HG03469 (cell line): ENCODE data around the gene ABCC10.
"Not testable (repeated sequence)": the region's sequence is repeated elsewhere in the genome, so short reads cannot be mapped to it uniquely, and the experiment has no call there.

ENCODE experiments used
- ATAC-seq: cut with Tn5 transposase; IDR thresholded peaks from one replicate; pipeline ENCODE4 v1.9.1; 2021; ENCODE audit warnings: mild to moderate bottlenecking, moderate library complexity, moderate number of reproducible peaks; ENCODE audit not compliant: unreplicated experiment

Gene ABCC10

DNA sequence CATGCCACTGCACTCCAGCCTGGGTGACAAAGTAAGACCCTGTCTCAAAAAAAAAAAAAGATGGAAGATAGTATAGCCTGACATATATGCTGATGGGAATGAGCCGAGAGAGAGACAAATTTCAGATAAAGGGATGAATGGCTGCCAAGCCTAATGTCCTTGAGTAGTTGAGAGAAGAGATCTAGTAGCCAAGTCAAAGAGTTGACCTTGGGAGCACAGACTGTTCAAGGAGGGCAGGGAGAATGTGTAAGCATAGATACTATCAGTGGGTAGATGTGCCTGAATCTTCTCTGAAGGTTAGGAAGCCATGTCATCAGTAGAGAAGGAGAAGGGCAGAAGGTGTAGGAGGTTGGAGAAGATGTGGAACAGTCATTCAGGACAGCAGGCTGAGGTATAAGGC lies 20.0 kb upstream of the ABCC10 start:
- no peak for ATAC-seq

DNA sequence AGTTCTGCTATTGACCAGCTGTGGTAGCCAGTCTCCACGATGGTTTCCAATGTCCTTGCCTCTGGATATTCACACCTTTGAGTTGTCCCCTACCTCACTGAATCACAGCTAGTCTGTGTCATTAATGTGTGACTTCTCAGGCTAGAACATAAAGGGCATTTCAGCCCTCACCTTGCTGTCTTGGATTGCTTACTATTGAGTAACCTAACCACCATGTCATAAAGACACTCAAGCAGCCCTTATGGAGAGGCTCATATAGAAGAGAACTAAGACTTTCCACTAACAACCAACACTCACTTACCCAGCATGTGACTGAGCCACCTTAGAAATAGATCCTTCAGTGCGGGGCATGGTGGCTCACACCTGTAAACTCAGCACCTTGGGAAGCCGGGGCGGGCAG lies 19.1 kb upstream of the ABCC10 start:
- ATAC-seq = no peak

DNA sequence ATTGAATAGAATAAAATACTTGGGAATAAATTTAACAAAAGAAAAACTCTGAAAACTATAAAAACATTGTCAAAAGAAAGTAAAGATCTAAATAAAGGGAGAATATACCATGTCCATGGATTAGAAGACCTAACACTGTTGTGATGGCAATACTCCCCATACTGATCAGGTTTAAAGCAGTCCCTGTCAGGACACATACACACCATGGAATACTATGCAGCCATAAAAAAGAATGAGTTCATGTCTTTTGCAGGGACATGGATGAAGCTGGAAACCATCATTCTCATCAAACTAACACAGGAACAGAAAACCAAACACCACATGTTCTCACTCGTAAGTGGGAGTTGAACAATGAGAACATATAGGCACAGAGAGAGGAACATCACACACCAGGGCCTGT lies 16.6 kb upstream of the ABCC10 start:
- ATAC-seq = not testable (repeated sequence)

DNA sequence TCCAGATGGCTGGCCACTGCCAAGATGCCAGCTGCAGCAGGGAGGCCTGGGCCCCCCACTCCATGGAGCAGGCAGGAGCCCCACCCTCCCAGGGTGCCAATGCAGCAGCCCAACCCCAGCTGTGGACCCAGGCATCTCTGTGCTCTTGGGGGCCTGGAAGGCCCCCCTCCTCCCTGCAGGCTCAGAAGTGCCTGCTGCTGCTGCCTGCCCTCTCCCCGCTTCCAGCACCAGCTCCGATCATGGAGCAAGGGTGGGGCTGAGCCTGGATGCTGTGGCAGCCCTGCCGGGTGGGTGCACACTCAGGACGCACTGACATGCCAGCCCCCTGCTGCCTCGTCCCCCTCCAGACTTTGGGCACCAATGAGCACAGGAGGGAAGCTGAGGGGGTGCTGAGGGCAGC lies 14.8 kb upstream of the ABCC10 start:
- no peak for ATAC-seq

DNA sequence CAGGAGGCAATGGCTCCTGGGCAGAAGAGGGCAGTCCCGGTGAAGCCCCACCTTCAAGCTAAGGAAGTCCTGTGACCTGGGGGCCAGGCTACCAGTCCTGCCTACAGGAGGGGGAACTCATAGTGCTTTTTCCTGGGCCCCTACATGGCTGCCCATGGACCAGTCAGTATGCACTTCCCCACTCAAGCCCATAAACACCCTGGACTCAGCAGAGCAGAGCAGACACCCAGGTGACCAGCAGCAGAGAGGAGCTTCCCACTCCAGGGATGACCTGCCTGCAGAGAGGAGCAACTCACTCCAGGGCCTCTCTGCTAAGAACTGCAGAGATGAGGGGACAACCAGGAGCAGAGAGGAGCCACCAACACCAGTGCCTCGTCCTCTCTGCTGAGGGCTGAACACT lies 14.3 kb upstream of the ABCC10 start:
- no peak for ATAC-seq

DNA sequence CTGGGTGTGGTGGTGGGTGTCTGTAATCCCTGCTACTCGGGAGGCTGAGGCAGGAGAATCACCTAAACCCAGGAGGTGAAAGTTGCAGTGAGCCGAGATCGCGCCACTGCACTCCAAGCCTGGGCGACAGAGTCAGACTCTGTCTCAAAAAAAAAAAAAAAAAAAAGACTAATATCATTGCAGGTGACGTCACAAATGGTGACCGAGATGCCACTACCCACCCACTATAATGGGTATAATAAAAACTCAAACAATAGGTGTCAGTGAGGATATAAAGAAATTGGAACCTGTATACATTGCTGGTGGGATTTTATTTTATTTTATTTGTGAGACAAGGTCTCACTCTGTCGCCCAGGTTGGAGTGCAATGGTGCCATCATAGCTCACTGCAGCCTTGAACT lies 12.1 kb upstream of the ABCC10 start:
- ATAC-seq = not testable (repeated sequence)

DNA sequence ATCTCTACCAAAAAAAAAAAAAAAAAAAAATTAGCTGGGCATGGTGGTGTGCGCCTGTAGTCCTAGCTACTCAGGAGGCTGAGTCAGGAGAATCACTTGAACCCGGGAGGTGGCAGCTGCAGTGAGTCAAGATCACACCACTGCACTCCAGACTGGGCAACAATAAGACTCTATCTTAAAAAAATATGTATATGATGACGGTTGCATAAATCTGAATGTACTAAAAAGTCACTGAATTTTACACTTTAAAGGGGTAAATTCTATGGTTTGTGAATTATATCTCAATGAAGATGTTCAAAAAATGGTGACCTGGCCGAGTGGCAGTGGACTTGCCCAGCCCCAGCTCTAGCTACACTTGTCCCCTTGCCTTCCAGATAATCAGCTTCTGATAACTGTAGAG lies 10.4 kb upstream of the ABCC10 start:
- no peak for ATAC-seq

DNA sequence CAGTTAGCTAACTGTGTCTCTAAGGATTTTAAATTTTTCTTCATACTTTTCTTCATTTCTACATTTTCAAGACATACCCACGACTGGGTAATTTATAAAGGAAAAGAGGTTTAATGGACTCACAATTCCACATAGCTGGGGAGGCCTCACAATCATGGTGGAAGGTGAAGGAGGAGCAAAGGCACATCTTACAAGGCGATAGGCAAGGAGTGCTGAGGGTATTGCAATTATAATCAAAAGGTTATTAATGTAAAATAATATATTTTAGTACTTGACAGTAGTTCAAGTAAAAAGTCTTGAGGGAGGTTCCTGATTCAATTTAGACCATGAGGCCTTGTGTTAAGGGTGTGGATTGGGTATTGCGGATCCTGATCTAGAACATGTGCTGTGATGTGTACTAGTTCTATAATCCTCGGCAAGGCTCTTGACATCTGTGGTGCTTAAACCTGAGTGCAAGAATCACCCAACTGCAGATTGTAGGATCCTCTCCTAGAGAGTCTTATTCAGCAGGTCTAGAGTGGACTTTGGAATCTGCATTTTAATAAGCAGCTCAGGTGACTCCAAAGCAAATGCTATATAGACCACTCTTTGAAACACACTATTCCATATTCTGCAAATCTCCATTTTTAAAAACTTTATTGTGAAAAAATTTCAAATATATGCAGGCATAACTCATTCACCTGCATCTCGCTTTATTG lies 7.2 kb upstream of the ABCC10 start:
- no peak for ATAC-seq

DNA sequence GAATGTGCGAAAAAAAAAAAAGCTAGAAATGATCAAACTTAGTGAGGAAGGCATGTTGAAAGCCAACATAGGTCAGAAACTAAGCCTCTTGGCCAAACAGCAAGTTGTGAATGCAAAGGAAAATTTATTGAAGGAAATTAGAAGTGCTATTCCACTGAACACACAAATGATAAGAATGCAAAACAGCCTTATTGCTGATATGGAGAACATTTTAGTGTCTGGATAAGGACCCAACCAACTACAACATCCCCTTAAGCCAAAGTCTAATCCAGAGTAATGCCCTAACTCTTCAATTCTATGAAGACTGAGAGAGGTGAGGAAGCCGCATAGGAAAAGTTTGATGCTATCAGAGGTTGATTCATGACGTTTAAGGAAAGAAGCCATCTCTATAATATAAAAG lies 5.5 kb upstream of the ABCC10 start:
- ATAC-seq = no peak

DNA sequence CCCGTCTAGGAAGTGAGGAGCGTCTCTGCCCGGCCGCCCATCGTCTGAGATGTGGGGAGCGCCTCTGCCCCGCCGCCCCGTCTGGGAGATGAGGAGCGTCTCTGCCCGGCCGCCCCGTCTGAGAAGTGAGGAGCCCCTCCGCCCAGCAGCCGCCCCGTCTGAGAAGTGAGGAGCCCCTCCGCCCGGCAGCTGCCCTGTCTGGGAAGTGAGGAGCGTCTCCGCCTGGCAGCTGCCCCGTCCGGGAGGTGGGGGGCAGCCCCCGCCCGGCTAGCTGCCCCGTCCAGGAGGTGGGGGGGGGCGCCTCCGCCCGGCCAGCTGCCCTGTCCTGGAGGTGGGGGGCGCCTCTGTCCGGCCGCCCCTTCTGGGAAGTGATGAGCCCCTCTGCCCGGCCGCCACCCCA lies 2.3 kb upstream of the ABCC10 start:
- ATAC-seq = not testable (repeated sequence)

DNA sequence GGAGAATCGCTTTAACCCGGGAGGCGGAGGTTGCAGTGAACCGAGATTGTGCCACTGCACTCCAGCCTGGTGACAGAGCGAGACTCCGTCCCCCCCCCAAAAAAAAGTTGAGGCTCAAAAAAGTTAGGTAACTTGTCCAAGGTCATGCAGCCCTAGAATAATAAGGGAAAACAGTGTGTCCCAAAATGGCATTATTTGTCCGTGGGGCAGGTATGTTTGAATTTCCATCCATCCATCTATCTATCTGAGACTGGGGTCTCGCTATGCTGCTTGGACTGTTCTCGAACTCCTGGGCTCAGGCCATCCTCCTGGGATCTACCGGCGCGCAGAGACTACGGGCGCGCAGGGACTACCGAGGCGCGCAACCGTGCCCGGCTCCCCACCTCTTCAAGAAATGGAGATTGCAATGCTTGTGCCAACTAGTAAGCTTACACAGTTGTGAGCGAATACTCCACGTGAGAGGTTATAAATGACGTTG lies 374 bp upstream of the ABCC10 start:
- no peak for ATAC-seq

DNA sequence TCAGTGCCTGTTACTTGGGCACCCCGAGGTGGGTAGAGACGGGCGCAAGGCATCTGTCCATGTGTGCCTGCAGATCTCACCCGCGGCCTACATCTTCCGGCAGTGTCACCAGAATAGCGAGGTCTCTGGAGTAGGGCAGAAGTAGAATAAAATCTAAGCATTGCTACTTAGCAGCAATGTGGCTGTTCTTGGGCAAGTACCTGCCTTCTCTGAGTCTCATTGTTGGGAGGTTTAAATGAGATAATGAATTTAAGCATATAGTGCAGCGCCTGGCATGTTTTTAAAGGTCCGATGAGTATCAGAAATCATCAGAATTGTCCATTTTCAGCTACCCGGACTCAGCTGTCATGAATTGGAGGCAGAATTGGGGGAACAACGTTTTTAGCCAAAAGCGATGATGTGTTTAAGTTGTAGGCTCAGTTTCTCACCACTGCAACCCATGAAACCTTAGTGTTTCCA lies 800 bp downstream of the ABCC10 start:
- no peak for ATAC-seq

DNA sequence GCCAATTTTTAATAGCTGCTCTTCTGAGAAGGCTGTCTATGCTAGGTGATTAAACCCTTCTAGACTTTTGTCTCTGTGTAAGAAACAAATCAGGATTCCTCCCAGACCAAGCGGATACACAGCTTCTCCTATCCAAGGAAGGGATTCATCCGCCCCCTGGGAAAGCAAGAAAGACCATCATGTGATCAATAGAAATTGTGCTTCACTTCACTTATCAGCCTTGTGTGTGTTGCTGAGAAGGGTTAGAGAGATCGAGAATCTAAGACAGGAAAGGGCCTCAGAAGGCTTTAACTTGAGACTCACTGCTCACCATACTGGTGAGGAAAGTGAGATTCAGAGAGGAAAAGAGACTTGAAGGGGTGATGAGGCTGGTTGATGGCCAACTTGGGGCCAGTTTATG lies 1.5 kb downstream of the ABCC10 start:
- no peak for ATAC-seq

DNA sequence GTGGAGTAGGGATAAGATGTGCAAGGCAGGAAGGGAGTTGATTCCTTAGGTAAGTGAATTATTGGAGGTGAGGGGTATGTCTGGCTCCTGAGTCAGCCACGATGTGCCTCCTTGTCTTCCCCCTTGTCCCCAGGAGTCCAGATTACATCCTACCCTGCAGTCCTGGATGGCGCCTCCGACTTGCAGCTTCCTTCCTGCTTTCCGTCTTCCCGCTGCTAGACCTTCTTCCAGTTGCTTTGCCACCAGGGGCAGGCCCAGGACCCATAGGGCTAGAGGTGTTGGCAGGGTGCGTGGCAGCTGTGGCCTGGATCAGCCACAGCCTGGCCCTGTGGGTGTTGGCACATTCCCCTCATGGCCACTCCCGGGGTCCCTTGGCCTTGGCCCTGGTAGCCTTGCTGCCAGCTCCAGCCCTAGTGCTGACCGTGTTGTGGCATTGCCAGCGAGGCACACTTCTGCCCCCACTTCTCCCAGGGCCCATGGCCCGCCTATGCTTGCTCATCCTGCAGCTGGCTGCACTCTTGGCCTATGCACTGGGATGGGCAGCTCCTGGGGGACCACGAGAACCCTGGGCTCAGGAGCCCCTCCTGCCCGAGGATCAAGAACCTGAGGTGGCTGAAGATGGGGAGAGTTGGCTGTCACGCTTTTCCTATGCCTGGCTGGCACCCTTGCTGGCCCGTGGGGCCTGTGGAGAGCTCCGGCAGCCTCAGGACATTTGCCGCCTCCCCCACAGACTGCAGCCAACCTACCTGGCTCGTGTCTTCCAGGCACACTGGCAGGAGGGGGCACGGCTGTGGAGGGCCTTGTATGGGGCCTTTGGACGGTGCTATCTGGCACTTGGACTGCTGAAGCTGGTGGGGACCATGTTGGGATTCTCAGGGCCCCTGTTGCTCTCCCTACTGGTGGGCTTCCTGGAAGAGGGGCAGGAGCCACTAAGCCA lies 4.9 kb downstream of the ABCC10 start:
- ATAC-seq = no peak

DNA sequence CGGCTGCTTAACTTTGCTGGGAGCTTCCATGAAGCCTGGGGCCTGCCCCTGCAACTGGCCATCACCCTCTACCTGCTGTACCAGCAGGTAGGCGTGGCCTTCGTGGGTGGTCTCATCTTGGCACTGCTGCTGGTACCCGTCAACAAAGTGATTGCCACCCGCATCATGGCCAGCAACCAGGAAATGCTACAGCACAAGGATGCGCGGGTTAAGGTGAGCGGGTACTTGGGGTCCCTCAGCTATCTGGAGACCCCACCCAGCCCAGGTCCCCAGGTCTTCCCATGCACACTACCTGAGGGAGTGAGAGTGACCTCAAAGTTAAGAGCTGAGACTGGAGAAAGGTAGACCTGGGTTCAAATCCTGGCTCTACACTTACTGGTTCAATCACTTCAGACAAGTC lies 5.8 kb downstream of the ABCC10 start:
- no peak for ATAC-seq

DNA sequence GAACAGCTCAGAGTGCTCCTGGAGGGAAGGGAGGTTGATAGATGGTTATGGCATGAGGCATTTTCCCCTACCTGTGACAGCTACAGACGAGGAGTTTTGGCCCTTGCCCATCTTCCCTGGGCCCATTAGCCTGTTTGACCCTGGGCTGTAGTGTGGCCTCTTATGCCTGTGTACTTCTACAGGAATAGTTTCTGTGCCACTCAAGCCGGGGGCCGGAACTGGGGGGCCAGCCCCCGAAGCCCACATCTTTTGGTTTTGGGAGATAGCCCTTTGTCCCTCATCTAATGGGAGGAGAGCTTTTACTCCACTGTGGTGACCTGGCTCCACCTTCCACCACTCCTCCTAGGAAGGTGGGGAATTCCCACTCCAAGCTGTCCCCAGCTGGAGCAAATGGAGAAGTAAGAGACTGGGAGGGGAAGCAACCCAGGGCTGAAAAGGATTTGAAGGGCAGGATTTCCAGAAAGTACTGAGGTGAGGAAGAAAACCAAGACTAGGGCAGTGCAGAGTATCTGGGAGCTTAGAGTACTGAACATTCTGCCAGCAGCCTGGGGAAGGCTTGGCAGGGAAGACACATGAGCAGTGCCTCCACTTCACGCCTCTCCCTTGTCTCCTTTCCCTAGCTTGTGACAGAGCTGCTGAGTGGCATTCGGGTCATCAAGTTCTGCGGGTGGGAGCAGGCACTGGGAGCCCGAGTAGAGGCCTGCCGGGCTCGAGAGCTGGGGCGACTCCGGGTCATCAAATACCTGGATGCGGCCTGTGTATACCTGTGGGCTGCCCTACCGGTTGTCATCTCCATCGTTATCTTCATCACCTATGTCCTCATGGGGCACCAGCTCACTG lies 6.9 kb downstream of the ABCC10 start:
- ATAC-seq = no peak

DNA sequence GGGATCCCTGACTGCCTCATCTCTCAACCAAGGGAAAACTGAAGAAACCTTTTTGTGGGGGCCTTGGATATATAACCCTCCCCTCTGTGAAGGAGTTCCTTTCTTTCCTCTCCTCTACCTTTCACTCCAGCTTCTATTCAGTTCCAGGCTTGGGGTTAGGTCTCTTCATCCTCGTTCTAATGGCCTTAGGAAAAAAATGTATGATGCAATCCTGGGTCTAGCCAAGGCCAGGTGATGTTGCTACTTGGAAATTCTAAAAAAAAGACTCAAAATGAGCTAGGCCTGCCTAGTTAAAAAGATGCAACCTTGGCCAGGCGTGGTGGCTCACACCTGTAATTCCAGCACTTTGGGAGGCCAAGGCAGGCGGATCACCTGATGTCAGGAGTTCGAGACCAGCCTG lies 7.6 kb downstream of the ABCC10 start:
- no peak for ATAC-seq

DNA sequence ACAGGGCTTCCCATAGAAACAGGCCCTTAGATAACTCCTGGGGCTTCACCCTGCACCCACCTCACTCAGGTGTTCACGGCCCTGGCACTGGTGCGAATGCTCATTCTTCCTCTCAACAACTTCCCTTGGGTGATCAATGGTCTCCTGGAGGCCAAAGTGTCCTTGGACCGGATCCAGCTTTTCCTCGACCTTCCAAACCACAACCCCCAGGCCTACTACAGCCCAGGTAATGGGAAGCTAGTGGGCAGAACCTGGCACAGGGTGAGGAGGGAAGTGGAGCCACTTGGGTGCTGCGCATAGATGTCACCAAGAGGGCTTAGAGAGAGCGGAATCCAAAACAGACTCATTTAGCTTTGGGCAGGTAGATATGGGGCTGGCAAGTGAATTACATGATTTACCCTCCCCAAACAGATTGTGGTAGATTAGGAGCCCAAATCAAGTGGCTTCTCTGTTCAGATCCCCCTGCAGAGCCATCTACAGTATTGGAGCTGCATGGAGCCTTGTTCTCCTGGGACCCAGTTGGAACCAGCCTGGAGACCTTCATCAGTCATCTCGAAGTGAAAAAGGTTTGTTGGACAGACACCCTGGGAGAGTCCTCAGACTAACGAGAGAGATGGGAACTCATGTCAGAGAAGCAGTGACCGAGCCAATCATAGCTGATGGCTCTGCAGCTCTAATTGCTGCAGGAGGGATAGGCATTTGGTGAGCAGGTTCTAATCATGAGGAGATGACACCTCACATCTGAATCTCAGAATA lies 8.5 kb downstream of the ABCC10 start:
- ATAC-seq = no peak

DNA sequence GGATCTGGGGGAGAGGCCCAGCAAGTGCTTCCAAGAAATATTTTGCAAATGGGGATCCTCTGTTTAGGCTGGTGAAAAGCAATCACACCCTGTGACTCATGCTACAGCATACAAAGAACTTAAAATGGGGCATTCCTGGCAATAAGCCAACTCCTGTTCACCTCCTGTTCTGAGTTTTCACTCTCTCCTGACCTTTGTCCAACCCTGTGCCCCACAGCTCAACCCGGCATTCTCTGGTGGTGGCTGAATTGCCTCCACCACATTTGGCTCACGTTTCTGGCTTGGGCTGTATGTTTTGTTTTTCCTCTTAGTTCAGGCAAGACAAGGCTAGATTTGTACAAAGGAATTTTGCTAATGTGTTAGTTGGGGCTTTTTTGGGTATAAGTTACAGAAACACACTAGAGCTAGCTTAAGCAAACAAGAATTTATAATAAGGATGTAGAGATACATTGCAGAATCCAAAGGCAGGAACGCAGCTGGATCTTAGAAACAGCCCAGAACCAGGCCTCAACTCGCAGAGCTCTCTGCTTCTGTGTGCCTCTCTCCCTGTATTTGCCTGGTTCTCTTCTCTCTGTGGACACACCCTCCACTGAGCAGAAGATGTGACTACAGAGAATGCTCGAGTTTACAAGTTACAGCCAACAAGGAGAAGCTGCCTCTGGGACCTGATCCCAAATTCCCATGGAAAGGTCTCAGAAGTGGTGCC lies 9.4 kb downstream of the ABCC10 start:
- ATAC-seq = no peak

DNA sequence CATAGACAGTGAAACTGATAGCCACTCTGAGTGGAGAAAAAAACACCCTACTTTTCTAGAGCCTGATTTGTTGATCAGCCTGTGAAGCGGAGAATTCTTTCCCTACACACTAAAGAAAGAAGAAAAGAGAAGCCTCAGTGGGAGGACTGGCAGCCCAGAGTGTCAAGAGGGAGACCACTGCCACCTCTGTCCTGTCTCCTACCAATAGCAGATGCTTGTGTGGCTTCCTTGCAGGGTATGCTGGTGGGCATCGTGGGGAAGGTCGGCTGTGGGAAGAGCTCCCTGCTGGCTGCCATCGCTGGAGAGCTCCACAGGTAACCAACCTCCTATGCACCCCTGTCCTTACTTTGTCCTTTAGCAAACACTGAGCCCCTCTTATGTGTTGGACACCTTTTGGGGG lies 10.4 kb downstream of the ABCC10 start:
- no peak for ATAC-seq
